Activated T-cell treated with anti-CD3 and anti-CD28 coated beads, Interleukin-2, amount 50 U/mL, for 4 hours (primary cell): ENCODE results near the gene MAN2A2. TPM values are rescaled to one million over a fixed set of nuclear protein-coding genes. Genes with fewer than 3 reads are reported as not detected.
"Not testable (repeated sequence)": the region's sequence is repeated elsewhere in the genome, so short reads cannot be mapped to it uniquely, and the experiment has no call there.

Source experiments
- ATAC-seq, 2 donors: fragments of 200-7000 bp; cut with Tn5 transposase; one replicate each; pipeline ENCODE4 v1.10.0; 2021
- DNase-seq: peaks from one replicate; pipeline ENCODE4 v3.0.0-alpha.2; 2020
- H3K27me3 Mint-ChIP-seq: one replicate; pipeline ENCODE4 v1.8.0; 2021; ENCODE audit warnings: low read depth, mixed read lengths
- H3K36me3 Mint-ChIP-seq: one replicate; pipeline ENCODE4 v1.8.0; 2022; ENCODE audit warnings: mixed read lengths; ENCODE audit not compliant: insufficient read depth
- H3K4me1 Mint-ChIP-seq: one replicate; pipeline ENCODE4 v1.8.0; 2021; ENCODE audit warnings: low read depth, mixed read lengths
- H3K4me3 Mint-ChIP-seq: one replicate; pipeline ENCODE4 v1.8.0; 2021; ENCODE audit warnings: mild to moderate bottlenecking, moderate library complexity, mixed read lengths
- H3K9me3 Mint-ChIP-seq: one replicate; pipeline ENCODE4 v1.8.0; 2021; ENCODE audit warnings: mixed read lengths
- total RNA-seq, 3 donors: library from RNA; stranded (reverse); gene quantifications; one replicate each; pipeline ENCODE4 v1.2.1, GENCODE V29; 2021

MAN2A2 gene
- total RNA-seq, 3 donors from 2014 or later = 93.2 to 124 (median 122) TPM

DNA sequence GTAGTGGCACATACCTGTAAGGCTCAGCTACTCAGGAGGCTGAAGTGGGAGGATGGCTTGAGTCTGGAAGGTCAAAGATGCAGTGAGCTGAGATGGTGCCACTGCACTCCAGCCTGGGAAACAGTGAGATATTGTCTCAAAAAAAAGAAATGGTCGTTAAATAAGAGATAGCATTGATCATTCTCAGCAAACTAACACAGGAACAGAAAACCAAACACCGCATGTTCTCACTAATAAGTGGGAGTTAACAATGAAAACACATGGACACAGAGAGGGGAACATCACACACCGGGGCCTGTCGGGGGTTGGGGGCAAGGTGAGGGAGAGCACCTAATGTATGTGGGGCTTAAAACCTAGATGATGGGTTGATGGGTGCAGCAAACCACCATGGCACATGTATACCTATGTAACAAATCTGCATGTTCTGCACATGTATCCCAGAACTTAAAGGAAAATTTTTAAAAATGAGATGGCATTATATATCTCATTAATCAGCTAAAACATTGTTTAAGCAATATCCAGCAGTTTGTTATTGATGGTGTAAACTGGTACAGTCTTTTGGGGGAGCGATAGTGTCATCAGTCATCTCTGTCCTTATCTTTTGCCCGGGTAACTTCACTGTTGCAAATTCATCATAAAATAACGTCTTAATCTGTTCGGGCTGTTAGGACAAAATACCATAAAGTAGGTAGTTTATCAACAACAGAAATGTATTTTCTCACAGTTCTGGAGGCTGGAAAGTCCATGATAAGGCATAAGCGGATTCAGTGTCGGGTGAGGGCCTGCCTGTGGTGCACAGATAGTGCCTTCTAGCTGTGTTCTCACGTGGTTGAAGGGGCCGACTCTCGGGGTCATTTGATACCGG lies 1.7 kb upstream of the MAN2A2 start:
- ATAC-seq = no peak
- H3K9me3 Mint-ChIP-seq = no peaks in the 10 kb centered on the region
- DNase-seq = no peak
- H3K36me3 Mint-ChIP-seq = peaks cover 12% of the 10 kb centered on the region
- no peaks in the 10 kb centered on the region for H3K27me3 Mint-ChIP-seq
- H3K4me1 Mint-ChIP-seq = peaks cover 30% of the 10 kb centered on the region
- H3K4me3 Mint-ChIP-seq = peak overlapping the region; percentile 83

DNA sequence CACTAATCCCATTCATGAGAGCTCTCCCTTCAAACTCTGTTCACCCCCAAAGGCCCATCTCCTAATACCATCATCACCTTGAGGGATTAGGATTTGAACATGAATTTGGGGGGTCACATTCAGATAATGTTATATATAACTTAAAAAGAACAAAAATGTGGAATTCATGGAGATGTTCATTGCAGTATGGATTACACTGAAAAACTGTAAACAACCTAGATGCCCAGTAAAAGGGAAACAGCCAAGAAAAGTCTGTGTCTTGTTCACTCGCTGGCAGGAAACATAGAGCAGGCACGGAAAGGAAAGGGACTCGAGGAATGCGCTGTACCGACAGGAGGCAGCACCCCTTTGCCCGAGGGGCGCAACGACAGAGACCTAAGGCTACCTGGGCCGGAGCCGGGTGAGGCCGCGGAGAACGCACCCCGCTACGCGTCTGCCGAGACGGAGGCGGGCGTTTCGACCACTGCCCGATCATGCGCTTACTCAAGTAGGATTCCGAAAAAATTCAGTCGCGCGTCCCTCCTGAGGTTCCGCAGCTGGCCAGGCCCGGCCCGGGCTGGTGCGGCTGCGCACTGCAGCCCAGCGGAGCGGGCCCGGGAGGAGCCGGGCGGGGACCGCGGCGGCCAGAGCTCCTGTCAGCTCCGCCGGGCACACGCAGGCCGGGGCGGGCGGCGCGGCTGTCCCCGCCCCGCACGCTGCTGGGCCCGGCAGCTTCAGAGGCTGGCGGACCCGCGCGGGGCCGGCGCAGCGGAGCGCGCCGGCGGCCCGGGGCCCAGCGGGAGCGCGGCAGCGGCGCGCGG lies 862 bp upstream of the MAN2A2 start:
- peak; percentile 56 for DNase-seq
- Mint-ChIP-seq H3K4me1 (peaks cover 30% of the 10 kb centered on the region), H3K36me3 (peaks cover 15% of the 10 kb centered on the region), H3K27me3 (no peaks in the 10 kb centered on the region), H3K4me3 (peak overlapping the region; percentile 83), H3K9me3 (no peaks in the 10 kb centered on the region)
- peak; percentile 84 to 88 for ATAC-seq

GRCh38 chr15:90903733-90904536 lies 833 bp downstream of the MAN2A2 start:
- no peak for ATAC-seq
- Mint-ChIP-seq H3K9me3 (no peaks in the 10 kb centered on the region), H3K4me3 (peak overlapping the region; percentile 81), H3K4me1 (peaks cover 30% of the 10 kb centered on the region), H3K27me3 (no peaks in the 10 kb centered on the region), H3K36me3 (peaks cover 20% of the 10 kb centered on the region)
- no peak for DNase-seq

- peaks cover 20% of the 10 kb centered on the region for H3K36me3 Mint-ChIP-seq
- H3K4me1 Mint-ChIP-seq = peaks cover 30% of the 10 kb centered on the region
- no peak for DNase-seq
- H3K27me3 Mint-ChIP-seq = no peaks in the 10 kb centered on the region
- ATAC-seq = no peak
- no peak overlapping the region for H3K4me3 Mint-ChIP-seq
- no peaks in the 10 kb centered on the region for H3K9me3 Mint-ChIP-seq
Observed at GRCh38 chr15:90904746-90905145, 1.6 kb downstream of the MAN2A2 start.

- no peaks in the 10 kb centered on the region for H3K27me3 Mint-ChIP-seq
- DNase-seq = no peak
- peaks cover 30% of the 10 kb centered on the region for H3K4me1 Mint-ChIP-seq
- no peaks in the 10 kb centered on the region for H3K9me3 Mint-ChIP-seq
- no peak overlapping the region for H3K4me3 Mint-ChIP-seq
- H3K36me3 Mint-ChIP-seq = peaks cover 22% of the 10 kb centered on the region
- ATAC-seq = no peak
Observed at GRCh38 chr15:90905306-90906180, 2.4 kb downstream of the MAN2A2 start.

- peaks cover 23% of the 10 kb centered on the region for H3K36me3 Mint-ChIP-seq
- H3K27me3 Mint-ChIP-seq = no peaks in the 10 kb centered on the region
- H3K4me1 Mint-ChIP-seq = peaks cover 27% of the 10 kb centered on the region
- no peaks in the 10 kb centered on the region for H3K9me3 Mint-ChIP-seq
- no peak overlapping the region for H3K4me3 Mint-ChIP-seq
- ATAC-seq = no peak
- DNase-seq = no peak
Observed at GRCh38 chr15:90906181-90906849, 3.2 kb downstream of the MAN2A2 start.

DNA sequence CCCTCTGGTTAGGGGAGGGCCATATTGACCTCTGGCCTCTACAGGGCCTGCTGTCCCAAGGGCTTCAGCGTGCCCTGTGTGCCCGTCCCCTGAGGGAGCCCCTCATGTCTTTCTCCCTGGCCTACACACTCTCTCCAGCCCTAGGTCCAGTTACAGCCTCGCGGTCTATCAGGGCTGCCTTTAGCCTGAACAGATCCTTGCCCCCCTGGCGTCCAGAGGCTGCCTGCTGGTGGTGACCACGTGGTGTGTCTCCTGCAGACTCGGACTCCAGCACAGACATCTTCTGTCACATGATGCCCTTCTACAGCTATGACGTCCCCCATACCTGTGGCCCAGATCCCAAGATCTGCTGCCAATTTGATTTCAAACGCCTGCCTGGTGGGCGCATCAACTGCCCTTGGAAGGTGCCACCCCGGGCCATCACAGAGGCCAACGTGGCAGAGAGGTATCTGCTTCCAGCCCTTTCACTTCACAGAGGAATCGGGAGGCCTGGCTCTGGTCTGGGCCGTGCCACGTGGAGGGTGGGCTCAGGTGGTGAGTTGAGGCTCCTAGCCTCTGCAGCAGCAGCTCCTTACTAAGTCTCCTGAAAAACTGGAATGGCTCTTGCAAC lies 4.1 kb downstream of the MAN2A2 start:
- H3K4me3 Mint-ChIP-seq = no peak overlapping the region
- peaks cover 24% of the 10 kb centered on the region for H3K36me3 Mint-ChIP-seq
- no peaks in the 10 kb centered on the region for H3K27me3 Mint-ChIP-seq
- H3K9me3 Mint-ChIP-seq = no peaks in the 10 kb centered on the region
- peaks cover 18% of the 10 kb centered on the region for H3K4me1 Mint-ChIP-seq
- DNase-seq = no peak
- ATAC-seq = no peak

GRCh38 chr15:90907838-90908507 lies 4.9 kb downstream of the MAN2A2 start:
- H3K27me3 Mint-ChIP-seq = no peaks in the 10 kb centered on the region
- ATAC-seq (no peak), DNase-seq (no peak)
- H3K9me3 Mint-ChIP-seq = no peaks in the 10 kb centered on the region
- peaks cover 30% of the 10 kb centered on the region for H3K36me3 Mint-ChIP-seq
- H3K4me1 Mint-ChIP-seq = peaks cover 17% of the 10 kb centered on the region
- H3K4me3 Mint-ChIP-seq = no peak overlapping the region

GRCh38 chr15:90909449-90909848 lies 6.3 kb downstream of the MAN2A2 start:
- not testable (repeated sequence) for H3K4me3 Mint-ChIP-seq, ATAC-seq, H3K9me3 Mint-ChIP-seq, H3K27me3 Mint-ChIP-seq, DNase-seq
- Mint-ChIP-seq H3K36me3 (peaks cover 38% of the 10 kb centered on the region), H3K4me1 (peaks cover 11% of the 10 kb centered on the region)

DNA sequence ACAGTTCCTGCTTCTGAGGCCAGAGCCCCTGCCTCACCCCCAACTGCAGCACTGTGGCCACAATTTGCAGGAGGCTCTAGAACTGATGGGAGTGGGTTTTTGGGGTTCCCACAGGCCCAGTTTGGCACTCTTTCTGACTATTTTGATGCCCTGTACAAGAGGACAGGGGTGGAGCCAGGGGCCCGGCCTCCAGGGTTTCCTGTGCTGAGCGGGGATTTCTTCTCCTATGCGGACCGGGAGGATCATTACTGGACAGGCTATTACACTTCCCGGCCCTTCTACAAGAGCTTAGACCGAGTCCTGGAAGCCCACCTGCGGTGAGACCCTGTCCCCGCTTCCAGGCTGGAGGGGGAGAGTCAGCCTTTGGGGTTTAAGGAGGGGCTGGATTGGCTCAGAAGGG lies 6.9 kb downstream of the MAN2A2 start:
- no peaks in the 10 kb centered on the region for H3K9me3 Mint-ChIP-seq
- DNase-seq = no peak
- H3K27me3 Mint-ChIP-seq = no peaks in the 10 kb centered on the region
- H3K4me1 Mint-ChIP-seq = peaks cover 9% of the 10 kb centered on the region
- ATAC-seq = no peak
- peaks cover 40% of the 10 kb centered on the region for H3K36me3 Mint-ChIP-seq
- no peak overlapping the region for H3K4me3 Mint-ChIP-seq

GRCh38 chr15:90910441-90911301 lies 7.6 kb downstream of the MAN2A2 start:
- H3K4me3 Mint-ChIP-seq = no peak overlapping the region
- H3K27me3 Mint-ChIP-seq = no peaks in the 10 kb centered on the region
- no peaks in the 10 kb centered on the region for H3K9me3 Mint-ChIP-seq
- ATAC-seq = no peak
- no peak for DNase-seq
- H3K36me3 Mint-ChIP-seq = peaks cover 41% of the 10 kb centered on the region
- peaks cover 4% of the 10 kb centered on the region for H3K4me1 Mint-ChIP-seq

DNA sequence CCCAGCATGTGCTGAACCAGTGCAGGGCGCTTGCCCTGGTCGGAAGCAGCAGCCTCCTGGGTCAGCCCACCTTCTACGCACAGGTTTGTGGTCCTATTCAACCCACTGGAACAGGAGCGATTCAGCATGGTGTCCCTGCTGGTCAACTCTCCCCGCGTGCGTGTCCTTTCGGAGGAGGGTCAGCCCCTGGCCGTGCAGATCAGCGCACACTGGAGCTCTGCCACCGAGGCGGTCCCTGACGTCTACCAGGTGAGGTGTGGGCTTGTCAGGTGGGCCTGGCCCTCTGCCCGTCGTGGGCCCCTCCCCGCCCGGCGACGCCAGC lies 8.2 kb downstream of the MAN2A2 start:
- no peaks in the 10 kb centered on the region for H3K4me1 Mint-ChIP-seq
- DNase-seq (no peak), ATAC-seq (no peak)
- H3K27me3 Mint-ChIP-seq = no peaks in the 10 kb centered on the region
- H3K4me3 Mint-ChIP-seq = no peak overlapping the region
- H3K36me3 Mint-ChIP-seq = peaks cover 35% of the 10 kb centered on the region
- H3K9me3 Mint-ChIP-seq = no peaks in the 10 kb centered on the region
